Activated gamma-delta T cell (primary cell): ENCODE results near the gene ID3.
"Not testable (repeated sequence)": the region's sequence is repeated elsewhere in the genome, so short reads cannot be mapped to it uniquely, and the experiment has no call there.

Source experiments
- DNase-seq: peaks from one replicate; lab custom pipeline; 2025; lab: John Stamatoyannopoulos, UW

The ID3 gene

DNA sequence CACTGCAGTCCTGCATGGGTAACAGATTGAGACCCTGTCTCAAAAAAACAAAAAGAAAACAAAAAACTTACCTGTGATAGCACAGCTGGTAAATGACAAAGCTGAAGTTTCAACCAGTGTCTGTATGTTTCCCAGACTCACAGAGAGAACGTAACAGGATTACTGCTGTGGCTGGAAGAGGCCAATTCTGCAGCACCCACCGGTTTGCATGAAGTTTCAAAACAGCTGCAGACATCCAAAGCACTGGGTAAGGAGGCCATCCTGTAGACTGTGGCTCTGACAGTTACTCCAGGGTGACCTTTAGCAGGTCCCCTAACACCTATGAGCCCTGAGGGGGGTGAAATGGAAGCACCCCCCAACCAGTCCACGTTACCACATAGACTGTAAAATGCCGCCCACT lies 7.5 kb downstream of the ID3 start:
- no peak for DNase-seq

DNA sequence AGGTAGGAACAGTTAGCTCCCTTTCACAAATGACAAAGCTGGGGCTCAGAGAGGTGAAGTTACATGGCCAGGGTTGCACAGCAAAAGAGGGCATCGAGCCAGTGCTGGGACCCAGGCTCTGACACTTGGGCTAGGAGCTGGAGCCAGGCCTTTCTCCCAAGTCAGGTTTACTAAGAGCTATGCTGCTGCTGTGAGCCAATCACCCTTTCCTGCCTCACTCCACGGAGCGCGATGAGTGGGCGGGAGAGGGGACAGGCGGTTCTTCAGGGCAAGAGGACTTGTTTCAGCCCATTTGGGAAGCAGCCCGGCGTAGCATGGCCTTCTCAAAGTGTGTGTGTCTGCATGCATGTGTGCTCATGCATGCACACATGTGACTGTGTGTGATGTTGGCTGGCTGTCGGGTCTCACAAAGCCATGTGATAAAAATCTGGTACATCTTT lies 10.6 kb downstream of the ID3 start:
- no peak for DNase-seq

DNA sequence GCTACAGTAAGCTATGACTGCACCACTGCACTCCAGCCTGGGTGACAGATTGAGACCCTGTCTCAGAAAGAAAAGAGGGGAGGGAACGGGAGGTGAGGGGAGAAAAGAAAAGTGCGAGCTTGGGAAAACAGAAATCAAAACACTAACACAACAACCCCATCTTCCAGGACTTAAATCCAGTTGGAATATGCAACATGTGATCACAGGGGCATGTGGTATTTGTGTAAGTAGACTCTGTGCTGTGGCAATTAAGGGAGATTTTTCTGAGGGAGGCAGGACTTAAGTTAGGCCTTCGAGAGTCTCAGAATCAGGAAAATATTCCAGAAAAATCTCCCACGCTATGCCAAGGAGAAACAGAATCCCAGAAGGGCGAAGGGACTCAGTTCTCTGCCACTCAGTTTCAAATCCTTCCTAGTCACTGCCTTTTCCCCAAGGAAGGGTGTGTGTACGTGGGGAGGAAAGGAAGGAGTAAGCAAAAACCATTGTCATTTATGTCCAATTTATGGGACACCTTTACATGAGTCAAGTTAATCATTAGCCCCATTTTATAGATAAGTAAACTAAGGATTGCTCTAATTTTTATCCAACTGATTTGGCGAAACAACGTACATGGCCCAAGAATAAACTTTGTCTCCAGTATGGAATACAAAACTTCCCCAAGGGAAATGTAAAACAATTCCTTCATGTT lies 12.3 kb downstream of the ID3 start:
- no peak for DNase-seq

DNA sequence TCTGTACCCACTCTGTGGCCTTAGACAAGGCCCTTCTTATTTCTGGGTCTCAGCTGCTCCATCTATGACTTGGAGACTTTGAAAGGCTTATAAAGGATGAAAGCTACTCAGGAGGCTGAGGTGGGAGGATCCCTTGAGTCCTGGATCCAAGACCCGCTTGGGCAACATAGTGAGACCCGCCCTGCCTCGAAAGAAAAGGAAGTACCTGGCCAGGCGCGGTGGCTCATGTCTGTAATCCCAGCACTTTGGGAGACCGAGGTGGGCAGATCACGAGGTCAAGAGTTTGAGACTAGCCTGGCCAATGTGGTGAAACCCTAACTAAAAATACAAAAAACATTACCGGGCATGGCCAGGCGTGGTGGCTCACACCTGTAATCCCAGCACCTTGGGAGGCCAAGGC lies 13.4 kb downstream of the ID3 start:
- DNase-seq, result no peak

DNA sequence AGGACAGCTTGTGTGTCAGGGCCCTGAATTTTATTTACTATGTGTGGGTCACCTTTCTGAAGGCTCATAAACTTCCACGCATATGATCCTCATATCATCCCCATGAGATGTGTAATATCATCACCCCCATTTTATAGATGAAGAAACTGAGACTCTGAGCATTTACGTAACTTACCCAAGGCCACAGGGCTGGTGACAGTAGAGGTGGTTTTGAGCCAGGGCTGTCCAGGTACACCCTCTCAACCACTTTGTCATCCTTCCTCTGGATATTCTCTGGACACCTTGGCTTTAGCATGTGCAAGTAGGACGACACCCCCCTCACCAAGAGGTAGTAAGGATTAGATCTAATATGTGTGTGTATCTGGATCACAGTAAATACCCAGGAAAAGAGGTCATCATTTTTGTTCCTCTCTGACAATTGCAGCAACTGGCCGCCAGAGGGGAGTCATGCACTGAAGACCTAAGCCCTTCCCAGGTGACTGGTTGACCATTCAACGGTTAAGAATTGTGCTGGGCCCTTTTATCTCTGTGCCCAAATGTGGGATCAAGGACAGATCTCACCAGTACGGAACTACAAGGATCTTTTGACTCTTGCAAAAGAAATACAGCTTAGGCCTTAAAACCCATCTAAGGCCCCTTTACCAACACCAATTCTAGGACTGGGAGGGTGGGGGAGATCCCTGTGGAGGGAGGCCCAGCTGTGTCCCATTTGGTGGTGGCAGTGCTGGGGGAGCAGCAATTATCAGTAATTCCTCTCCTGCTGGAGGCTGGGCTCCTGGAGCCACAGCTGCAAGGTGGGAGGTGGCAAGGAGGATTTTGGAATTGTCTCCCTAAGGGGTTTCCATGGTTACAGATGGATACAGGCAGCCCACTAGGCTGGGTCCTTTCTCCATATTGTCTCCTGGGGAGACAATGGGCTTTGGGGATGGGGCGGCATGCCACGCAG lies 14.6 kb downstream of the ID3 start:
- DNase-seq, result no peak

DNA sequence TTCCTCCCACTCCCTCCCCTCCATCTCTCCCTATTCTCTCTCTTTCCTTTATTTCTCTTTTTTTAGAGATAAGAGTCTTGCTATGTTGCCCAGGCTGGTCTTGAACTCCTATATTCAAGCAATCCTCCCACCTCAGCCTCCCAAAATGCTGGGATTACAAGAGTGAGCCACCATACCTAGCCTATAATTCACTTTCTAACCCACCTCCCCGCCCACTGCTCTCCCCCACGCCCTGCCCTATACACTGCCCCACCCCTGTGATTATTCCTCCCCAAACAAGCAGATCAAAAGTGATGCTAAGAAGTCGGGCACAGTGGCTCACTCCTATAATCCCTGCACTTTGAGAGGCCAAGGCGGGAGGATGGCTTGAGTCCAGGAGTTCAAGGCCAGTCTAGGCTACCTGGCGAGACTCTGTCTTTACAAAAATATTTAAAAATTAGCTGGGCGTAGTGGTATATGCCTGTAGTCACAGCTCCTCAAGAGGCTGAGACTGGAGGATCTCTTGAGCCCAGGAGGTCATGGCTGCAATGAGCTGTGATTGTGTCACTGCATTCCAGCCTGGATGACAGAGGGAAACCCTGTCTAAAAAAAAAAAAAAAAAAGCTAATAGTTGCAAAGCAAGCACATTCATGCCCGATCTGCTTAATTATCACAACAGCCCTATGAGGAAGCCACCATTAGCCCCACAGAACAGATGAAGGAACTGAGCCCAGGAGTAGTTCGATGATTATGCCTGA lies 15.4 kb downstream of the ID3 start:
- DNase-seq, result no peak

DNA sequence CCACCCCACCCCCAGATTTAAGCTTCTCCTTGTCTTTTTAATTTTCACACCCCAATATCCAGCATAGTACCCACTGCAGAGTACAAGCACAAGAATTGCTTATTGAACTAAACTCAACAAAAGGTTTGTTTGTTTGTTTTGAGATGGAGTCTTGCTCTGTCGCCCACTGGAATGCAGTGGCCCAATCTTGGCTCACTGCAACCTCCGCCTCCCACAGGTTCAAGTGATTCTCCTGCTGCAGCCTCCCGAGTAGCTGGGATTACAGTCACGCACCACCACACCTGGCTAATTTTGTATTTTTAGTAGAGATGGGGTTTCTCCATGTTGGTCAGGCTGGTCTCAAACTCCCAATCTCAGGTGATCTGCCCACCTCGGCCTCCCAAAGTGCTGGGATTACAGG lies 16.4 kb downstream of the ID3 start:
- DNase-seq, result not testable (repeated sequence)

DNA sequence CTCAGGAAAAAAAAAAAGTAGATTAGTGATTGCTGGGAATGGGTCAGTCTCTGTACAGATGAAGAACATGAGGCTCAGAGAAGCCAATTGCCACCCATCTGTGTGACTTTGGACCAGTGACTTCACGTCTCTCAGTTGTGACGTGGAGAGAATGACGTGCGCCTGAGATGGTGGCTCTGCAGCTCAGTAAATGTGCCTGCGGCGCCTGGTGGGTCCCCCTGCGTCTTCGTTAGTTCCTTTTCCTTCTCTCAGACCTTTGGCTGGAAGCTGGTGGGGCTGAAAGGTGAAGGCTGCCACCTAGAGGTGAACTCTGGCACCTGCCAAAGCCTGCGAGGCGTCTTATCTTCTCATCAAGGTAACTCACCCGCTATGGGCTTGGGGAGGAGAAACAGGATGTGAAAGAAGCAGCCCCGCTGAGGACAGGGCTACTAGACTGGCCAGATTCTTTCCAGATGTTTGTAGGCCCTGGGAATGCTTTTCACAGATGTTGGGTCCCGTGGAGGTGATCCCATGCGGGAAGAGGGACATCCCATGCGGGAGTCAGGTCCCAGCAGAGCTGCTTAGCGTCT lies 19.5 kb downstream of the ID3 start:
- peak; percentile 36 for DNase-seq

DNA sequence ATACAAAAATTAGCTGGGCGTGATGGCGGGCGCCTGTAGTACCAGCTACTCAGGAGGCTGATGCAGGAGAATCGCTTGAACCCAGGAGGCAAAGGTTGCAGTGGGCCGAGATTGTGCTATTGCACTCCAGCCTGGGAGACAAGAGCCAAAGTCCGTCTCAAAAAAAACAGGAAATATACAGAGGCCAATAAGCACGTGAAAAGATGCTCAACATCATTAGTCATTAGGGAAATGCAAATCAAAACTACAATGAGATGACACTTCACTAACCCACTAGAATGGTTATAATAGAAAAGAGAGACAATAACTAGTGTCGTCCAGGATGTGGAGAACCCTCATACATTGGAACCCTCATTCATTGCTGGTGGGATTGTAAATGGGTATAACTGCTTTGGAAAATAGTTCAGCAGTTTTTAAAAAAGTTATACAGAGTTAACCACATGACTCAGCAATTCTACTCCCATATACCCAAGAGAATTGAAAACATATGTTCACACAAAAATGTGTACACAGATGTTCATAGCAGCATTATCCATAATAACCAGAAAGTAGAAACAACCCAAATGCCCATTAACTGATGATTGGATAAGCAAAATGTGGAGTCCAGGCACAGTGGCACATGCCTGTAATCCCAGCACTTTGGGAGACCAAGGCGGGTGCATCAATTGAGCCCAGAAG lies 21.9 kb downstream of the ID3 start:
- DNase-seq, result no peak

DNA sequence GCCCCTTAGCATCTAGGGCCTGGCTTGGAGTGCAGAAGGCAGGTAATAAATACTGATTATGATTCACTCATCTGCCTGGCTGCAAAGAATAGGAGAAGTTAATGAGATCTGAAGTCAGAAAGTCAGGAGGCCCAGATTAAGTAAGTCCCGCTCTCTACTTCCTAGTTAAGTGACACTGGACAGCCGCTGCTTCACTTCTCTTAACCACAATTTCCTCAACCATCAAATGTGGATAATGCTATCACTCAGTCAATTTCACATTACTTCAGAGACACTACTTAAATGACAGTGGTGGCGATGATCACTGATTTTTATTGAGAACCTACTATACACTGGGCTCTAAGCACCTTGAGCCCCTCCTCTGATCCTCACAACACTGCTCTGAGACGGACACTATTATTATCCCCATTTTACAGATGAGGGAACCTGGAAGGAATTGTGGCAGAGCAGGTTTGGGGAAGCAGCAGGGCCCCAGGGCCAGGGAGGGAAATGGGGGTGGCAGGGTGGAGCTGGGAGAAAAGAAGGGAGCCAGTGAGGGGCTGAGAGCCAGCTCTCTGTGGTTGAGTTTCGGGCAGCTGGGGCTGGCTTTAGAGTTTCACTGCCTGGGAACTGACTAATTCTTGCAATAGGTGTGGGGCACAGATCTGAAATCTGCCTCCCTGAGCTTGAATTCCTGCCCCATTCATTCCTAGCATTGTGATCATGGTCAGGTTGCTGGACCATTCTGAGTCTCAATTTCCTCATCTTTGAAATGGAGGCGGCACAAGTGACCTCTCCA lies 25.9 kb downstream of the ID3 start:
- no peak for DNase-seq

DNA sequence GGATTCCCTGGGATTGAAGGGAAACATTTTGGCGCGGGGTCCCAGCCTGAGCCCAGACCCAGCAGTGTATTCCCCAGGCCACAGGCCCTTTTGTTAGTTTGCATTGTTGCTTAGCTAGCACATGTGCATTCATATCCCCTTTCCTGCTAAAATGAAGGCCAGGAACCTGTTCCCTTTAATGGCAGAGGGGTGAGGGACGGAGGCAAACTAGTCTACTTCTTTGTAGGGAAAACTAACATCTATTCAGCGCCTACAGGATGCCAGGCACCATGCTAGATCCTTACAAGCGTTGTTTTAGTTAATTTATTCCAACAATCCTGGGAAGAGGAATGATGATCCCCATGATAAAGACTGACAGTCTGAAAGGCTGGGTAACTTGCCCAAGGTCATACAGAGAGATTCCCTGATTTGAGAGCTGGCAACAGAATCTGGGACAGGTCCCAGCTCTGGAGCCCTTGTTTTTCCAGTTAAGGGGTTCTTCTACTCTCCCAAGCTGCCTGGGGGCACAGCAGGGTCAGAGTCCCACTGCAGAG lies 27.7 kb downstream of the ID3 start:
- DNase-seq, result no peak

DNA sequence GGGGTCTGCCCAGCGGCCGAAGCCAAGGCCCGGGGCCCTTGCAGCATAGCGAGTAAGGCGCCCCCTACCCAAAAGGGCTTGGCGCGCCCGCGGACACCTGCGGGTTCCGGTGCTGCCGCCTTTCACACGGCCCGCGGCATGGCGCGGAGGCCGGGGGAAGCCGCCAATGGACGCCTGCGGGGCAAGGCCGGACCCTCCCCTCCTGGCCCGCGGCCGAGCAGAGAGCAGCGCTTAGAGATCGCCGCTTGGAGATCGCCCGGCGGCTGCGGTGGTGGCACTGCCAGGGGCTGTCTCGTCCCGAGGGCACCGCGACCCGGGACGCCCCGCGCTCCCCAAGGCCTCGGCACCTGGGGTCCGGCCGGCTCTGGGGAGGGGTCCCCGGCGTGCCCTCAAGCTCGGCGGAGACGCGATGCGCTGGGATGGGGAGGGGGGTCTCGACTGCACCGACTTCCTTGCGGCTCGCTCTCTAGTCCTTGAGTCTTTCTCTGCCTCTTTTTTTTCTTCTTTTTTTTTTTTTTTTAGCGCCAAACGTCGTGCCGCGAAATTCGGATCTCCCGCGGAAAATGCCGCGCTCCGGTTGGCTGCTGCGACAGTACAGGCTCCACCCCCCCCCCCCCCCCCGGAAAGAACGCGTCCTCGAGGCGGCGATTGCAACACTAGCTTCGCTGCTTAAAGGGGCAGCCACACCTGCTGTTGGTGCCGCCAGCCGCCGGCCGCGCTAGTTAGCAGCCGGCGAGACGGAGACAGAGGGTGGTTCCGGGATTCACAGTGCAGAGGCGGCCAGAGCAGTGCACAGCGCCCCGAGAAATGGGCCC lies 28.3 kb downstream of the ID3 start, which contains the start of gene E2F2:
TSS of gene E2F2 (minus strand) at position 487 of the 815 bp plus-strand sequence. CDS start at position 47, 440 bp downstream.
- DNase-seq, result peak; percentile 69

DNA sequence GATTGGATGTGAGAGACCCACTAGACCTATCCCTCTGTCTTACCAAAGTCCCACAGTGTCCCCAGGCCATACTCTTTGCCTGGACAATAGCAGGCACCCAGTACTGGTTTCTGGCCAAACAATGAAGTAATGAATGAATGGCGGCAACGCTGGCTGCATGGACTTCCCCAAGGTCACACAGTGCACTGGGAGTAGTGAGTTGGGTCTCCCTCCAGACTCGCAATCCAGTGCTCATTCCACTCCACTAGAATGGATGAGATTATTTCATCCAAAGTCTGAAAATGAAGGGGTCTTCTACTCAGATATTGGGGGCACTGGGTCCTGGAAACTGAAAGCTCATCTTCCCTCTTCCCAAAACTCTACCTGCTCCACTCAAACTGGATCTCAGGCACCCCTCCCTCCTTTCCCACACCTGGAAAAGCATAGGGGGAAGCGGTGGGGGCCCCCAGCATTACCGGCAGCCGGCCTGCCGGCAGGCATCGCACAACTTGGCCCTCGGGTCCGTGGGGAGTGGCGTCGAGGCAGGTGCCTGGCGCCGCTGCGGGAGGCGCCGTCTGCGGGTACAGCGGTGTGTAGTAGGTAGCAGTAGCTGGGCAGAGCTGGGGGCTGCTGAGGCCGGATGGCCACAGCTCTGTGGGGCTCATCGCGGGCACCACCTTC lies 29.1 kb downstream of the ID3 start:
- no peak for DNase-seq

DNA sequence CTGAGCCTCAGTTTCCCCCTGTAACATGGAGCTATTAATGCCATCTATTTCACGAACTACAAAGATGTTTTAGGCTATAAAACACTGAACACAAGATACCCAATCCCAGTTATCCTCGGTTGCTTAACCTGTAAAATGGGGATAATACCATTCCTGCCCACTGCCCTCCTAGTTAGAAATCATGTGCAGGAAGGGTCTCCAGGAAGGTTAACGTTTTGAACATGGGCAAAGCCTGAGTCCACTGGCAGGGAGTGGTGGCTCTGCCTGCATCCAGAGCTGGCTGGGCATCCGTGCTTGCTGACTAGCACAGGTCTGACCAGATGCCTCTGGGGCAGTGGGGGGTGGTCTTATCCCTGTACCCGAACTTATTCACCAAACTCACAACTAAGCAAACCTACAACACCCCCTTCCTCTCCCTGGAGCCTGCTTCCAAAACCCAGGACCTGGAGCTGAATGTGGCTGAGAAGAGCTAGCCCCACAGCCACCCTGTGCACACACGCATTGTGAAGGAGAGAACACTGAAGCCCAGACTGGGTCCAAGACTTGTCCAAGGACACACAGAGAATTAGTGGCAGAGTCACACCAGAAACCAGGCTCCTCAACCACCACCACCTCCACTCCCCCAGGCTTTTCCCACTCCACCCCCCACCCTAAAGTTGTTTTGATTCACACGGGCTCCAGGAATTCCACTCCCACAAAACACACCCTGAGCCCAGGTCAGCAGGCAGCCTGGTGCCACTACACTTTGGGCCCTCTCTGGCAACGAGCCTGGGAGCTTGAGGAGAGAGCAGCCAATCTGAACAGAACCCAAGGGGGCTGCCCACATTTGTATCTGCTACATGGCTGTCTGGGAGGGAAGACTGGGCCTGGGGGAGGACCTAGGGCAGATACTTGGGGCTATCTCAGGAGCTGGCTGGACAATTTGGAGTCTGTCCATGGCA lies 29.9 kb downstream of the ID3 start:
- no peak for DNase-seq

DNA sequence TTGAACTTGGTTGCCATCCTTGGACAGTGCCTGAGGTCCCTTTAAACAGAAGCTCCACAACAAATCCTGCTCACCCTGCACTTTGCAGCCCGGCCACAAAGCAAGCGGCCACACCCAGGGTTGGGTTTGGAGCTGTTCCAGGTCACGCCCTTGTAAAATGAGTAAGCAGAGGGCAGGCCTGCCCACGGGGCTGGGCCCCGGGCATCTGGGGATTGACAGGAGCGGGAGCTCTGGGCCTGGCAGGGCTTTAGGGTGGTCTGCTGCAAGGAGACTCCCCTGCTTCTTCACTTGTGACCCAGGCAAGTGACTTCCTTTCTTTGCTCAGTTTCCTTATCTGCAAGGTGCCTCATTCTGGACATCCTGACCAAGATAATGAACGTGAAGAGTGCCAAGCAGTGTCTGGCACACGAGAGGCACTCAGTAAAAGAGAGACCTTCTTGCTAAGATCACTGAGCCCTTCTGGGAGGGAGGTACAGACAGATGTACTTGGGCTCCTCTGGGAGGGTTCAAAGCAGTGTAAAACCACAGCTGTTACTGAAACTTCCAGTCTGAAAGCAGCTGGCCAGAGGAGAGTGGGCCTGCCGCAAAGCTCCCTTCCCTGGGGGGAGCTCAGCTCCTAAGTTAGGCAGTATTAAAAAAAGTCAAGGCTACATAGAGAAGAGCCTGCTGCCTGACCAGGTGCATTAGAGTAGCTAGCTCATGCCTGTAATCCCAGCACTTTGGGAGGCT lies 30.9 kb downstream of the ID3 start:
- DNase-seq, result peak; percentile 23

DNA sequence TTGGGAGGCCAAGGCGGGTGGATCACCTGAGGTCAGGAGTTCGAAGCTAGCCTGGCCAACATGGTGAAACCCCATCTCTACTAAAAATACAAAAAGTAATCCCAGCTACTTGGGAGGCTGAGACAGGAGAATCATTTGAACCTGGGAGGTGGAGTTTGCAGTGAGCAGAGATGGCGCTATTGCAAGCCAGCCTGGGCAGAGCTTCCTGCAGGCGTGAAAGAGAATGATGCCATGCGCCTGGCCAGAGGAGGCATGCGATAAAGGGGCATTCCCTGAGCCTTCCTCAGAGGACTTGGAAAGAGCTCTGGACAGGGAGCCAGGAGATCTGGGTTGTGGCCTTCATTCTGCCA lies 31.4 kb downstream of the ID3 start:
- DNase-seq, result no peak

DNA sequence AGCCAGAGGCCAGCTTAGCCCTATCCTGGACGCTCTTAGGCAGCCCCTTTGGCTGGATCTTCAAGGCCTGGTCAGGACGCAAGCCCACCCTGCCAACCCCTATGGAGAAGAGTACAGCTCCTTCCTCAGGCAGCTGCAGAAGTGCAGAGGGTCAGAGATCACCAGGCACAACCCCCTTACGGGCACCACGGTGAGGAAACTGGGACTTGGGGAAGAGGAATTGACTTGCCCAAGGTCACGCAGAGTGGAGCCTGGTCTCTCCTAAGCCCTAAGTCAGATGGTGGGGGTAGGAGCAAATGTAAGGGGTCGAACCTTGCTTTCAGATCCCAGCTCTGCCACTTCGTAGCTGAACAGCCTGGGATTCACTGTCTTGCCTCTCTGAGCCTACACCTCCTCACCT lies 31.9 kb downstream of the ID3 start:
- no peak for DNase-seq
